SH-SY5Y (cell line): ENCODE data around the gene THSD4.

Experiments used
- GATA2 ChIP-seq: IDR thresholded peaks from 2 replicates; pipeline ENCODE4 v1.6.1; 2011; ENCODE audit warnings: mild to moderate bottlenecking, low read depth, low read length
- GATA3 ChIP-seq: IDR thresholded peaks from 2 replicates; pipeline ENCODE4 v1.6.1; 2011; ENCODE audit warnings: low read depth, mild to moderate bottlenecking, low read length, moderate library complexity

Gene THSD4

GRCh38 chr15:71250936-71251583, 135.8 kb downstream of the THSD4 start:
- no peak for TF ChIP-seq GATA3
- TF ChIP-seq GATA2: no peak

GRCh38 chr15:71251584-71252043, 136.3 kb downstream of the THSD4 start:
- TF ChIP-seq GATA3: no peak
- no peak for TF ChIP-seq GATA2

- peak; percentile 92 for TF ChIP-seq GATA3
- peak; percentile 85 for TF ChIP-seq GATA2
These were observed 136.9 kb downstream of the THSD4 start for GRCh38 chr15:71252044-71252739.

- TF ChIP-seq GATA2: no peak
- no peak for TF ChIP-seq GATA3
These were observed 137.4 kb downstream of the THSD4 start for GRCh38 chr15:71252740-71253047.

GRCh38 chr15:71254491-71254890, 139.2 kb downstream of the THSD4 start:
- TF ChIP-seq GATA2 (no peak), GATA3 (no peak)

- TF ChIP-seq GATA2 (no peak), GATA3 (no peak)
These were observed 141.8 kb downstream of the THSD4 start for GRCh38 chr15:71256934-71257664.

- no peak for TF ChIP-seq GATA3
- TF ChIP-seq GATA2: no peak
These were observed 144.6 kb downstream of the THSD4 start for GRCh38 chr15:71259866-71260265.

GRCh38 chr15:71261418-71261817, 146.1 kb downstream of the THSD4 start:
- no peak for TF ChIP-seq GATA3
- TF ChIP-seq GATA2: no peak

GRCh38 chr15:71261909-71262308, 146.6 kb downstream of the THSD4 start:
- TF ChIP-seq GATA3 (no peak), GATA2 (no peak)

- no peak for TF ChIP-seq GATA2
- no peak for TF ChIP-seq GATA3
These were observed 147.3 kb downstream of the THSD4 start for GRCh38 chr15:71262599-71262998.

- no peak for TF ChIP-seq GATA2
- no peak for TF ChIP-seq GATA3
These were observed 156.1 kb downstream of the THSD4 start for GRCh38 chr15:71271327-71271726.

GRCh38 chr15:71272932-71273331, 157.7 kb downstream of the THSD4 start:
- no peak for TF ChIP-seq GATA2
- TF ChIP-seq GATA3: no peak

GRCh38 chr15:71273731-71274447, 158.6 kb downstream of the THSD4 start:
- no peak for TF ChIP-seq GATA3
- TF ChIP-seq GATA2: no peak

GRCh38 chr15:71274448-71274798, 159.2 kb downstream of the THSD4 start:
- TF ChIP-seq GATA3 (no peak), GATA2 (no peak)

- no peak for TF ChIP-seq GATA2
- TF ChIP-seq GATA3: no peak
These were observed 159.8 kb downstream of the THSD4 start for GRCh38 chr15:71275098-71275497.
